HL-60/S4 treated with retinoic acid at 250 ng/mL for 4 days and 3 days (cell line): ENCODE data around the gene TMEM229B.

ENCODE experiments used
- in situ Hi-C: fragments of 300-500 bp; cut with MboI; formaldehyde crosslinking; loops from 2 replicates; pipeline ENCODE4 v1.7.0; 2022; ENCODE audit warnings: low sequenced_read_pairs

The TMEM229B gene

GRCh38 chr14:67490196-67490595 lies 1.7 kb upstream of the TMEM229B start:
- in situ Hi-C loops = no loop called here

GRCh38 chr14:67487332-67487731 lies 1.2 kb downstream of the TMEM229B start:
- in situ Hi-C loops = no loop called here

GRCh38 chr14:67486890-67487289 lies 1.6 kb downstream of the TMEM229B start:
- in situ Hi-C loops = no loop called here

- in situ Hi-C loops = no loop called here
Measured at GRCh38 chr14:67485501-67486095, 2.9 kb downstream of the TMEM229B start.

GRCh38 chr14:67483579-67484285 lies 4.8 kb downstream of the TMEM229B start:
- in situ Hi-C loops = no loop called here

- in situ Hi-C loops = no loop called here
Measured at GRCh38 chr14:67482231-67483164, 6.0 kb downstream of the TMEM229B start.

- in situ Hi-C loops = no loop called here
Measured at GRCh38 chr14:67480011-67480410, 8.5 kb downstream of the TMEM229B start.

- in situ Hi-C loops = no loop called here
Measured at GRCh38 chr14:67478800-67479084, 9.8 kb downstream of the TMEM229B start.

GRCh38 chr14:67477926-67478799 lies 10.4 kb downstream of the TMEM229B start:
- in situ Hi-C loops = no loop called here

- in situ Hi-C loops = no loop called here
Measured at GRCh38 chr14:67474366-67474765, 14.2 kb downstream of the TMEM229B start.

GRCh38 chr14:67473290-67474082 lies 15.0 kb downstream of the TMEM229B start:
- in situ Hi-C loops = no loop called here

GRCh38 chr14:67472726-67473125 lies 15.8 kb downstream of the TMEM229B start:
- in situ Hi-C loops = no loop called here

GRCh38 chr14:67469954-67470353 lies 18.6 kb downstream of the TMEM229B start:
- in situ Hi-C loops = no loop called here

- in situ Hi-C loops = no loop called here
Measured at GRCh38 chr14:67468378-67468730, 20.2 kb downstream of the TMEM229B start.

- in situ Hi-C loops = no loop called here
Measured at GRCh38 chr14:67467134-67467533, 21.4 kb downstream of the TMEM229B start.

GRCh38 chr14:67464879-67465278 lies 23.6 kb downstream of the TMEM229B start:
- in situ Hi-C loops = no loop called here

GRCh38 chr14:67464377-67464776 lies 24.1 kb downstream of the TMEM229B start:
- in situ Hi-C loops = no loop called here

- in situ Hi-C loops = no loop called here
Measured at GRCh38 chr14:67463900-67464299, 24.6 kb downstream of the TMEM229B start.

GRCh38 chr14:67461996-67462395 lies 26.5 kb downstream of the TMEM229B start:
- in situ Hi-C loops = no loop called here

GRCh38 chr14:67461341-67461985 lies 27.1 kb downstream of the TMEM229B start:
- in situ Hi-C loops = no loop called here
